Kidney epithelial cell (primary cell): ENCODE data around the gene FOXG1. TPM values are rescaled to one million over a fixed set of nuclear protein-coding genes. Genes with fewer than 3 reads are reported as not detected.

ENCODE experiments used
- DNase-seq: peaks from one replicate; pipeline ENCODE4 v3.0.0-alpha.2; 2010; ENCODE audit warnings: low read depth
- H3K27me3 ChIP-seq: 2 replicates; pipeline ENCODE4 v1.6.0; 2011; ENCODE audit warnings: low read length; ENCODE audit not compliant: control insufficient read depth, insufficient read depth
- H3K36me3 ChIP-seq: 2 replicates; pipeline ENCODE4 v1.5.1; 2011; ENCODE audit warnings: low read length; ENCODE audit not compliant: control insufficient read depth, insufficient read depth
- H3K4me3 ChIP-seq: 2 replicates; pipeline ENCODE4 v1.5.1; 2011; ENCODE audit warnings: low read depth, mild to moderate bottlenecking, control low read depth, low read length
- total RNA-seq: library from RNA; depleted of rRNA; stranded (reverse); fragments of >200 nt; gene quantifications from 2 replicates; pipeline ENCODE4 v1.2.3, GENCODE V29; 2015
- TF ChIP-seq, protein P1 (sequence below): IDR thresholded peaks from 2 replicates; pipeline ENCODE4 v1.5.1; 2011; ENCODE audit warnings: mild to moderate bottlenecking, moderate library complexity, low read length, control low read depth, inconsistent platforms; ENCODE audit not compliant: insufficient read depth, poor library complexity, severe bottlenecking

The FOXG1 gene
- total RNA-seq, 1 donor from 2014 or later, result 0.17 TPM

DNA sequence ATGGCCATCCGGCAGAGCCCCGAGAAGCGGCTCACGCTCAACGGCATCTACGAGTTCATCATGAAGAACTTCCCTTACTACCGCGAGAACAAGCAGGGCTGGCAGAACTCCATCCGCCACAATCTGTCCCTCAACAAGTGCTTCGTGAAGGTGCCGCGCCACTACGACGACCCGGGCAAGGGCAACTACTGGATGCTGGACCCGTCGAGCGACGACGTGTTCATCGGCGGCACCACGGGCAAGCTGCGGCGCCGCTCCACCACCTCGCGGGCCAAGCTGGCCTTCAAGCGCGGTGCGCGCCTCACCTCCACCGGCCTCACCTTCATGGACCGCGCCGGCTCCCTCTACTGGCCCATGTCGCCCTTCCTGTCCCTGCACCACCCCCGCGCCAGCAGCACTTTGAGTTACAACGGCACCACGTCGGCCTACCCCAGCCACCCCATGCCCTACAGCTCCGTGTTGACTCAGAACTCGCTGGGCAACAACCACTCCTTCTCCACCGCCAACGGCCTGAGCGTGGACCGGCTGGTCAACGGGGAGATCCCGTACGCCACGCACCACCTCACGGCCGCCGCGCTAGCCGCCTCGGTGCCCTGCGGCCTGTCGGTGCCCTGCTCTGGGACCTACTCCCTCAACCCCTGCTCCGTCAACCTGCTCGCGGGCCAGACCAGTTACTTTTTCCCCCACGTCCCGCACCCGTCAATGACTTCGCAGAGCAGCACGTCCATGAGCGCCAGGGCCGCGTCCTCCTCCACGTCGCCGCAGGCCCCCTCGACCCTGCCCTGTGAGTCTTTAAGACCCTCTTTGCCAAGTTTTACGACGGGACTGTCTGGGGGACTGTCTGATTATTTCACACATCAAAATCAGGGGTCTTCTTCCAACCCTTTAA is 1.5 kb downstream of the FOXG1 start:
- TF ChIP-seq, protein P1, sequence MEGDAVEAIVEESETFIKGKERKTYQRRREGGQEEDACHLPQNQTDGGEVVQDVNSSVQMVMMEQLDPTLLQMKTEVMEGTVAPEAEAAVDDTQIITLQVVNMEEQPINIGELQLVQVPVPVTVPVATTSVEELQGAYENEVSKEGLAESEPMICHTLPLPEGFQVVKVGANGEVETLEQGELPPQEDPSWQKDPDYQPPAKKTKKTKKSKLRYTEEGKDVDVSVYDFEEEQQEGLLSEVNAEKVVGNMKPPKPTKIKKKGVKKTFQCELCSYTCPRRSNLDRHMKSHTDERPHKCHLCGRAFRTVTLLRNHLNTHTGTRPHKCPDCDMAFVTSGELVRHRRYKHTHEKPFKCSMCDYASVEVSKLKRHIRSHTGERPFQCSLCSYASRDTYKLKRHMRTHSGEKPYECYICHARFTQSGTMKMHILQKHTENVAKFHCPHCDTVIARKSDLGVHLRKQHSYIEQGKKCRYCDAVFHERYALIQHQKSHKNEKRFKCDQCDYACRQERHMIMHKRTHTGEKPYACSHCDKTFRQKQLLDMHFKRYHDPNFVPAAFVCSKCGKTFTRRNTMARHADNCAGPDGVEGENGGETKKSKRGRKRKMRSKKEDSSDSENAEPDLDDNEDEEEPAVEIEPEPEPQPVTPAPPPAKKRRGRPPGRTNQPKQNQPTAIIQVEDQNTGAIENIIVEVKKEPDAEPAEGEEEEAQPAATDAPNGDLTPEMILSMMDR, result peak; percentile 4
- DNase-seq, result no peak
- Histone ChIP-seq H3K4me3 (no peak overlapping the region), H3K27me3 (peaks cover 53% of the 10 kb centered on the region), H3K36me3 (no peaks in the 10 kb centered on the region)

DNA sequence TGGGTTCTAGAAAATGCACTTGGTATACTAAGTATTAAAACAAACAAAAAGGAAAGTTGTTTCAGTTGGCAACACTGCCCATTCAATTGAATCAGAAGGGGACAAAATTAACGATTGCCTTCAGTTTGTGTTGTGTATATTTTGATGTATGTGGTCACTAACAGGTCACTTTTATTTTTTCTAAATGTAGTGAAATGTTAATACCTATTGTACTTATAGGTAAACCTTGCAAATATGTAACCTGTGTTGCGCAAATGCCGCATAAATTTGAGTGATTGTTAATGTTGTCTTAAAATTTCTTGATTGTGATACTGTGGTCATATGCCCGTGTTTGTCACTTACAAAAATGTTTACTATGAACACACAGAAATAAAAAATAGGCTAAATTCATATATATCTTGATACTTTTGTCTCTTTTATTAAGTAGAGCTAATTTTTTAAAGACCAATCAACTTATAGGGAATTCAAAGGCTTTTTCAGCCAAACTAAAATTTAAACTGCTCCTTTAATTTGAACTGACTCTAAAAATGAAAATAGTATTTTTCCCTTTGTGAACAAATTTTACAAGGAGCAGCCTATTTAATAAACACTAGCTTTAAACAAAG is 2.8 kb downstream of the FOXG1 start:
- TF ChIP-seq, protein P1, result no peak
- Histone ChIP-seq H3K36me3 (no peaks in the 10 kb centered on the region), H3K27me3 (peaks cover 58% of the 10 kb centered on the region), H3K4me3 (no peak overlapping the region)
- DNase-seq, result no peak

- no peak for DNase-seq
- peaks cover 59% of the 10 kb centered on the region for H3K27me3 ChIP-seq
- H3K4me3 ChIP-seq, result no peak overlapping the region
- TF ChIP-seq, protein P1, result no peak
- no peaks in the 10 kb centered on the region for H3K36me3 ChIP-seq
Measured at GRCh38 chr14:28770061-28770460, 3.5 kb downstream of the FOXG1 start.

DNA sequence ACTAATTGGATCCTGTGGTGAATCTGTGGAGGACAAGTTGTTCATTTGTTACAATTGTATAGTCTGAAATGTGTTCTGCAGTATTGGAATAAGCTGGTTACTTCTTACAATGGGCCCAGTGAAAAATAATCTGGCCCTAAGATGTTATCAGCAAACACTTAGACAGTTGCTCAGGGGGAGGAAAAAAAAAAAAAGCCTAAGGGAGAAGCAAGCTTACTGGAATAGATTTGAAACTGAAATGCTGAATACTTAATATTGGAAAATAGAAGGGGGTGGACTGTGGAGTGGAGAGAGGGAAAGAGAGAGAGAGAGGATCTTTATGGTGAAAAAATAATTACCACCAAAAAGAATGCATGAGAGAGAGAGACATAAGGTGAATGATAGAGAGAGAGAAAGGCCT is 4.0 kb downstream of the FOXG1 start:
- no peaks in the 10 kb centered on the region for H3K36me3 ChIP-seq
- no peak overlapping the region for H3K4me3 ChIP-seq
- TF ChIP-seq, protein P1, result no peak
- no peak for DNase-seq
- peaks cover 59% of the 10 kb centered on the region for H3K27me3 ChIP-seq

DNA sequence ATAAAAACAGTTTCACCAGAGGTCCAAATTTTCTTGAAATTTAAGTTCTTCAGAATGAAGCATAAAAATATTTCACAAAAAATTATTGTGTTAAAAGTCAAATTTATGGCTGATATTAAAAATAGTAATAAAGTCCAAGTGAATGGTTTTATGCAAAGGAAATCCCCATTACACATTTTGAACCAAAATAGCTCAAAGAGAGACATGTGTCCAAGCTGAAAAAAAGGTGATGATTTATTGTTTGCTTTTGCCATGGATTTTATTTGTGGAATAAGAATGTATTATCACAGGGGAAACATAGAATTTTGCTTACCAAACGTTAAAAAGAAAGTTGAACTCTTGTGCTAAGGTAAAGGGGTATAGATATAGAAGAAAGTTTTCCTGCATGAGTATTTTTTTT is 4.6 kb downstream of the FOXG1 start:
- Histone ChIP-seq H3K27me3 (peaks cover 56% of the 10 kb centered on the region), H3K4me3 (no peak overlapping the region), H3K36me3 (no peaks in the 10 kb centered on the region)
- no peak for DNase-seq
- TF ChIP-seq, protein P1, result no peak
